DMS53 treated with DMSO at 0.1 percent for 48 hours (cell line): ENCODE results near the gene ANKRD2.
A peak's percentile ranks its signal among the peaks of the same experiment; 100 is the strongest.
"Not testable (repeated sequence)": the region's sequence is repeated elsewhere in the genome, so short reads cannot be mapped to it uniquely, and the experiment has no call there.

Experiments used
- DNase-seq: peaks from one replicate; lab custom pipeline; 2025; ENCODE audit not compliant: unreplicated experiment; lab: John Stamatoyannopoulos, UW

ANKRD2 gene, protein sequence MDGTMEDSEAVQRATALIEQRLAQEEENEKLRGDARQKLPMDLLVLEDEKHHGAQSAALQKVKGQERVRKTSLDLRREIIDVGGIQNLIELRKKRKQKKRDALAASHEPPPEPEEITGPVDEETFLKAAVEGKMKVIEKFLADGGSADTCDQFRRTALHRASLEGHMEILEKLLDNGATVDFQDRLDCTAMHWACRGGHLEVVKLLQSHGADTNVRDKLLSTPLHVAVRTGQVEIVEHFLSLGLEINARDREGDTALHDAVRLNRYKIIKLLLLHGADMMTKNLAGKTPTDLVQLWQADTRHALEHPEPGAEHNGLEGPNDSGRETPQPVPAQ

DNA sequence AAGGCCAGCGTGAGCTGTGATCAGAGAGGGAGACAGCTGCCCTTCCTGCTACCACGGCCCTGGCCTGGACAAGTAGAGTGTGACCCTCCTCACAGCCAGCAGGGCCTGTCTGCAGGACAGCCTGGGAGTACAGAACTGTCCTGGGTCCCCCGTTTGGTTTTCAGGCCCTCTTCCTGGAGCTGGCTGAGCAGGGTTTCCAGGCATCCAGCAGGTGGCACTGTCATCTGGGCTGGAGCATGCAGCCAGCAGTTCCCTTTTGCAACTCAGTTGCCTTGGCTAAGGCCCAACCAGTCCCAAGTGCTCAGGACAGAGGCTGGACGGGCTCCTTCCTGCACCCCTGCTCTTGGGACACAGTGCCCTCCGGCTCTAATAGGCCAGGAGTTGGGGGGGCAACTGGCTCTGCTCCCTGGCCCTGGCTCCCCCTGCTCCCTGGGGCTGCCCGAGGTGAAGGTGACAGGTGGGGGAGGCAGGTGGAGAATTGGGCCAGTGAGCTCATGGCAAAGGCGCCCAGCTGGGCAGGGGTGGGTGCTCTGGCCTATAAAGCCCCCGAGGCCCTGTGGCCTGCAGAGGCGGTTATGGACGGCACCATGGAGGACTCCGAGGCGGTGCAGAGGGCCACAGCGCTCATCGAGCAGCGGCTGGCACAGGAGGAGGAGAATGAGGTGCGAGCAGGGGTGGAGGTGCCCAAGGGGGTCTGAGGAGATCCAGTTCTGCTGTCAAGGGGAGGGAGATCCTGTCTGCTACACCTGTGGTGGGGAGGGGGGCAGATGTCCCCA, at the start of gene ANKRD2:
TSS of gene ANKRD2 (plus strand) at position 566 of the 776 bp plus-strand sequence. CDS start at position 576, 10 bp downstream.
- DNase-seq, result peak; percentile 74

DNA sequence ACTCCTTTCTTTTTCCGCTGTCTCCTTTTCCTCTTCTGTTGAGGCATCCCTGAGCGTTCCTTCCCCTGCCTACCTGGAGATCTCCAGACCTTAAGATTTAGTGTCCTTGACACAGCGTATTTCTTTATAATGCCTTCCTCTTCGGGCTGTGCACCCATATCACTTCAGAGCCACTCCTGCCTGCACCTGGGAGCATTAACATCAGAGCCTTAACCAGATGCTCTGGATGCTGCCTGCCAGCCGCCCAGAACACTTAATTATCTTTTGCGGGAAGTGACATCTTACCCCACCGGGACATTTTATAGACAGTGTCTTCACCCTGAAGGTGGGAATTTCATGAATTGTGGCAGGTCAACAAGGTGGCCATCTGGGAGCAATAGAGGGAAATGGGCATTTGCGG, 49.6 kb upstream of the ANKRD2 start:
- no peak for DNase-seq

DNA sequence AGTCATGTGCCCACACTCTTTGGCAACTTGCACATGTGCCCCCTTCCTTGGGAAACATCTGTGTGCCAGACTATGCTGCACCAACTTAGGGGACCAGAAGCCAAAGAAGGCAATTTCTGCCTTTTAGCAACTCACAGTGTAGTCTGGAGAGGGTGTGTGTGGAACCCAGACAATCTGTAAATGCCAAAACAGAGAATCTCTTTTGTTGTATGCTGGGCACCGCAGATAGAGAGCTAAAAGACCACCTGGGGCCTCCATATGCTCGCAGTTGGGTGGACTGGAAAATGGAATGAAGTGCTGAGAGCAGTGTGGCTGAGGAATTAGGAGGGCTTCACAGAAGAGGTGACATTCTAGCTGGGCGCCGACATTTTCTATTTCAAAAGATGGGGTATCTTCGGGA, 47.5 kb upstream of the ANKRD2 start:
- DNase-seq, result no peak

DNA sequence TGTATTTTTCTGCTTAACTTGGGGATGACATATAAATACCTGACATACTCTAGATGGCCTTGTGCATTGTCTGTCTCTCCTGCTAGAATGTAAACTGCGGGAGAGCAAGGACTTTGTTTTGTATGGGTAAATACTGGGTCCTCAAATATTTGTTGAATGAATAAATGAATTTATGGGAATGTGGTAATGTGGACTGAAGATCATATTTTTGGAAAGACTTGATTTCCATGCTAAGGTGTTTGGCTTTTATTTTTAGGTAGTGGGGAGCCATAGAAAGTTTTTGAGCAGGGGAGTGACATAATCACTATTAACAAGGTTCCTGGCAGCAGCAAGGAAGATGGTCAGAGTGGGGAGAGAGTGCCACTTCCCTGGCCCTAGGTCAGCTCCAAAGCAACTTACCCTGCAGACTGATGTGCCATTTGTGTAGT, 46.9 kb upstream of the ANKRD2 start:
- no peak for DNase-seq

DNA sequence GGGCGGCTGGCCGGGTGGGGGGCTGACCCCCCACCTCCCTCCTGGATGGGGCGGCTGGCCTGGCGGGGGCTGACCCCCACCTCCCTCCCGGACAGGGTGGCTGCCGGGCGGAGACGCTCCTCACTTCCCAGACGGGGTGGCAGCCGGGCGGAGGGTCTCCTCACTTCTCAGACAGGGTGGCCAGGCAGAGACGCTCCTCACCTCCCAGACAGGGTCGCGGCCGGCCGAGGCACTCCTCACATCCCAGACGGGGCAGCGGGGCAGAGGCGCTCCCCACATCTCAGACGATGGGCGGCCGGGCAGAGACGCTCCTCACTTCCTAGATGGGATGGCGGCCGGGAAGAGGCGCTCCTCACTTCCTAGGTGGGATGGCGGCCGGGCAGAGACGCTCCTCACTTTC, 43.7 kb upstream of the ANKRD2 start:
- not testable (repeated sequence) for DNase-seq

DNA sequence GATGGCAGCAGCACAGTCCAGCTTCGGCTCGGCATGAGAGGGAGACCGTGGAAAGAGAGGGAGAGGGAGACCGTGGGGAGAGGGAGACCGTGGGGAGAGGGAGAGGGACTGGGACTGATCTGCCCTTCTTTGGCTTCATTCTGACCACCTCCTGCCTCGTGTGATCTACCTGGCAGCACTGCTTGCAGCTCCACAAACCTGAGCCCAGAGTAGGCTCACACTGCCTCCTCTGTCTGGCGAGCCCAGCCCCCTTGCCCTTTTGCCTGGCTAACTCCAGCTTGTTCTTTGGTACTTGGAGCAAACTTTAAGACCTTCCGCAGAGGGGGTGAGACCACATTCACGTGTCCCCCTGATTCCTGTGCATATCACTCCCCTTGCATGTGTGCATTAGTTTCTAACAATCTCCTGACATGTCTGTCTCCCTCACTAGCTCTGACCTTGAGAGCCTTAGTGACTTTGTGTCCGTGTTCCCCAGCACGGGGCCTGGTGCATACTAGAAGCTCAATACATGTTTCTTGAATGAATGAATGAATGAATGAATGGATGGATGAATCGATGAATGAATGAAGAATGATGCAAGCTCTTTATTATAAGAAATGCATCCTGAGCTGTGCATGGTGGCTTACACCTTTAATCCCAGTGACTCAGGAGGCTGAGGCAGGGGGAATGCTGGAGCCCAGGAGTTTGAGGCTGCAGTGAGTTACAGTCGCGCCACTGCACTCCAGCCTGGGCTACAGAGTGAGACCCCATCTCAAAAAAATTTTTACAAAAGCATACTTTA, 42.7 kb upstream of the ANKRD2 start:
- no peak for DNase-seq

DNA sequence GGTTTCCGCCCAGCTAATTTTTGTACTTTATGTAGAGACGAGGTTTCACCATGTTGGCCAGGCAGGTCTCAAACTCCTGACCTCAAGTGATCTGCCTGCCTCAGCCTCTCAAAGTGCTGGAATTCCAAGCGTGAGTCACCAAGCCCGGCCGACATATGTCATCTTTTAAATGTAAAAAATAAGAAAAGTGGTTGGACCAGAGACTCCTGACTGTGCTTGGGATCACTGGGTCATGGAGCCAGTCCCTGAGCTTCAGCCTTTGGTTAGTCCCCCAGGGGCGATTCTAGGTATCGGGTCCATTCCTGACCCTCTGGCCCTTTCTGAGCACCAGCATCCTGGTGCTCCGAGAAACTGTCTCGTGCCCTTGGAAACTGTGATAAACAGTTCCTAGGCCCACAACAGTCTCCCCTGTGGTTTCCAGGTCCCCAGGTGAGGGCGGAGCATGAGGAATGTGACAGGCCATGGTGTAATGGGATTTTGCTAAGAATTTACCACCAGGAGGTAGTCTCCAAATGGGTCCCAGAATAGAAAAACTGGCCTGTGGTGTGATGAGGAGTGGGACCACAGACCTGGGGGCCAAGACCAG, 41.1 kb upstream of the ANKRD2 start:
- DNase-seq, result no peak

DNA sequence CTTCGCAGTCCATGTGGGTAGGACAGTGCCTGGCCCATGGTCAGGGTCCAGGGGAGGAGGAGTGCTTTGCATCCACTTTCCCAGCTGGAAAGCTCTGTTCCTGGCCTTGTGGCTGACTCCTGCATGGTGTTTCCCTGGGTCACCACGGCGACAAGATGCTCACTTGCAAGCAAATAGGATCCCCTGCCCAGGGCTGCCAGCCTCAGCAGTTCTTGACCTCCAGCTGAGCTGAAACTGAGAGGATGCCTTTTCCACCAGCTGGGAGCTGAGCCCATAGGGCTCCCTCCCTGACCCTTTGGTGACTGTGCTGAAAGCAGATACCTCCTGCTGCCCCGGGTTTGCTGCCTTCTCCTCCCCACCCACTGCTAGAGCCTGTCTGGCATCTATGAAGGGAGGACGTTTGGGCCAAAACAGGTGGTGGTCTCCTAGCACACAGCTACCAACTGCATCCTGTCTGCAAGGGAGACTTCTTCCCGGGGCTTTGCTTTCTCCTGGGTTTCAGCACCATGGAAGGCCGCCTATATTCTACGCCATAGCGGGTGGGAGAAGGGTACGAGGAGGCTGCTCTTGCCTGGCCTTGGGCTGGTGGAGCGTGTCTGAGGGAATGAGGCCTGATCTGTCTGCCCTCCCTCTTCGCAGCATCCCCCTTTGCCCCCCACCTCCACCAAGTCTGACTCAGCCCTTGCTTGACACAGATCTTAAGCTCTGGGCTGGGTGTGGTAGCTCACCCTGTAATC, 39.5 kb upstream of the ANKRD2 start:
- DNase-seq, result no peak

DNA sequence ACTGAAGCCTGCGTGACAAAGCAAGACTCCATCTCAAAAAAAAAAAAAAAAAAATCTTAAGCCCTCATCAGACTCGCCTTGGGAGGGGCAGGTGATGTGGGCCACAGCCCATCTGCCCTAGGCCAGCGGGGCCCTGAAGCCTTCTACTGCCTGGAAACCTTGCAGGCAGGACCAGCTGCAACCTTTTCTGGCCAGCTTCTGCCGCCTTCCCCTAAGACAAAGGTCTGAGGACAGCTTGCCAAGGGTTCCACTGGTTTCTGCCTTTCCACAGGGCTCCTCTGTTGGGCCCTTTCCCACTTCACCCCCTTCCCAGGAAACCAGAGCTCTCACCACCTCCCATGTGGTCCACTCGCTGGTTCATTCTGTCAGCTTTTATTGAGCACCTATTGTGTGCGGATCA, 38.7 kb upstream of the ANKRD2 start:
- no peak for DNase-seq

DNA sequence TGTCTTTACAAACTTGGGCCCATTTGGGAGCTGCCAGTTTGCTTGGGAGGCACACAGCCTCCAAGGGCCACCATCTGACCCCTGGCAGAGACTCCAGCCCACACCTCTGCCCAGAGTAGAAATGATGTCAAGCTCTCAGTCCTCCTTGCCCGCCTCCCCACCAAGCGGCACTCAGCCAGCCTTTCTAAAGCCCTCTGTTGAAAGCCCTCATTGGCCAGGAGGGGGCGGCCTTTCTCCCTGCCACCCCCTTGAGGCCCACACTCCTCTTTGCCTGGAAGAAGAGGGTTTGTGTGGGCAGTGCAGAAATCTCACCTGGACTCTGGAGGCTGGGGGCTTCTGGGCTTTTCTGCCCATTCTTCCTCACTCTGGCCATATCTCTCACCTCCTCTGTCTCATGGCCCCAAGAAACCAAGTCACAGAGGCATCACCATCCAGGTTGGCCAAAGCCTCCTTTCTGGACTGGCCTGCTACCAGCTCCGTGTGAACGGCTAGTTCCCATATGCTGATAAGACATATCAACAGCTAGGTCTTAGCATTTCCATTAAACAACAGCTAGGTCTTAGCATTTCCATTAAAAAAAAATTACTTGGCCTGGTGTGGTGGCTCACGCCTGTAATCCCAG, 37.7 kb upstream of the ANKRD2 start:
- DNase-seq, result no peak

DNA sequence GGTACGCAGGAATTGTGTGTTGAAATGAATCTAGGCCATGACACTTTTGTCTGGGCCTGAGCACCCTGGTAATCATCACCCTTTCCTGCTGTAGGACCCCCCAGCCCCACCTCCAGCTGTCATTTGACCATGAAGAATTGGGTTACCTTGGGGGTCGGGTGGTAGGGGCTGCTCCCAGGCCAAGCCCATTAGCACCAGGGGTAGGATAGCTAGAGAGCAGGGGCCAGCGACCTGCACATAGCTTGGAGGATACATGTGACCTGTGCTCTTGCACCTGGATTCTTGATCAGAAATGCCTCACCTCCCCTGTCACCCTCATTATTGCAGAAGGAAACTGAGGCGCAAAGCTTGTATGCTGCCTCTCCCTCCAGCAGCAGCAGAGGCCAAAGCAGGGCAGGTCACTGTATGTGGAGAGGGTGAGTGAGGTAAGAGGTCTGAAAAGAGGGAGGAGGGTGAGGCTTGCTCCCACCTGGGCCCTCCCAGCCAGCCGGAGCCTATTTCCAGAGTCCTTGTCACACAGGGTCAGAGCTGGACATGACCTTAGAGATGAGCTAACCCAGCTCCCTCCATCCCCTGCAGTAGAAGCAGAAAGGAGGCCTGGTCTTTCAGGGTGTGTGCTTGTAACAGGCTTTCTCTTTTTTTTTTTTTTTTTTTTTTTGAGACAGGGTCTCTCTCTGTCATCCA, 35.3 kb upstream of the ANKRD2 start:
- no peak for DNase-seq

DNA sequence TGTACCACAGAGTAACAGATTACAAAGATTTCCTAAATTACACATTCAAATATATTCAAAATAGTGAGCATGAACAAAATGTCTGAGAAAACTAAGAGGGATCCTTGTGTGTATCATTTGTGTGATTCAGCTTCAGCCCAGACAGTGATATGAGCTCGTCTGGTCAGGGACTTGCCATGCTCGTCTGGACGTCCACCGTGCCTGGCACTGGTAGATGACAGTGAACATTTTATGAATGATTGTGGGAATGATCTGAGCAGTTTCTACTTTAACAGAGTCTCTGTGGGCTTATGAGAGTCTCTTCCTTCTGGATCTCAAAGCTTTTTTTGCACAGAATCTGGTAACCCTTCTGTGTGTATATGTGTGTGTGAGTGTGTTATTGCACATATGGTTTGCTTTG, 34.2 kb upstream of the ANKRD2 start:
- DNase-seq, result no peak

DNA sequence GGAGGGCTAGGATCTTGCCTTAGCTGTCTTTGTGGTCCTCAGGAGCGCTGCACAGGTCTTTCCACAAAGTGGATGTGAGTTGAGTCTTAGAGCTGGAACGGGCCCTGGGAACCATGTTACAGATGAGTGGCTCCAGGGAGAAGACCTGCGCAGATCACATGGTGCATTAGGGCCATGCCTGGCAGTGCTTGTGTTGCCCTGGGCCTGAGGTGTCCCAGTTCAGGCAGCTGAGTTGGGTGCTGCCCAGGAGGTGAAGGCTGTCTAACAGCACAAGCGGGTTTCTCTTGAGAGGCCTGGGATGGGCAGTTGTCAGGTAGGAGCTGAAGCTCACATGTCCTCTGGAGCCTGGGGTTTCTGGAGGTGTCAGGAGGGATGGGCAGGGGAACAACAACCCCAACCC, 33.7 kb upstream of the ANKRD2 start:
- DNase-seq, result no peak

DNA sequence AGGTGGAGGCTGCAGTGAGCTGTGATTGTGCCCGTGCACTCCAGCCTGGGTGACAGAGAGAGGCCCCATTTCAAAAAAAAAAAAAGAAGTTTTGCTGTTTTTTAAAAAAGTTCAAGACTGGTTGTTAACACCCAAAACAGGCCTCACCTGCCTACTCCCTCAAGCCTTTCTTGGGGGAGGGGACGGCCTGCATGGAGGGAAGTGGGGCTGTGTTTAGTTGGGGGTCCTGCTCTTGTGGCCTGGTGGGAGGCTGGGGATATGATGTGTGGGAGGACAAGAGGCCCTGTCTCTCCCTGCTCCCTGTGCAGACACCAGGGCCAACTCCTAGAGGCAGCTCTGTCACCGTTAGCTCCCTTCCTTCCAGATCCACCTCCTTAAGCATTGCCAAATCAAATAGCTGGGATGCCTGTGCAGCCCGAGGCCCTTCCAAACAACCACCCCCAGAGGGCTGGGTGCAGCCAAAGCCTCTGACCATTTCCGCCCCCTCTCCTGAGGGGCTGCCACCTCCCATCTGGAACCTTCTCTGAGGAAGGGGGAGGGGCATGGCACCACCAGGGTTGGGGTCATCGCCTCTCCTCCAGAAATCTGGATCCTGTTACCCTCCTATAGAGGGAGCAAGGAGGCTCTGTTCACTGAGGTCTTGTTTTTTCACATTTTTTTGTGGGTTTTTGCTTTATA, 32.9 kb upstream of the ANKRD2 start:
- no peak for DNase-seq

DNA sequence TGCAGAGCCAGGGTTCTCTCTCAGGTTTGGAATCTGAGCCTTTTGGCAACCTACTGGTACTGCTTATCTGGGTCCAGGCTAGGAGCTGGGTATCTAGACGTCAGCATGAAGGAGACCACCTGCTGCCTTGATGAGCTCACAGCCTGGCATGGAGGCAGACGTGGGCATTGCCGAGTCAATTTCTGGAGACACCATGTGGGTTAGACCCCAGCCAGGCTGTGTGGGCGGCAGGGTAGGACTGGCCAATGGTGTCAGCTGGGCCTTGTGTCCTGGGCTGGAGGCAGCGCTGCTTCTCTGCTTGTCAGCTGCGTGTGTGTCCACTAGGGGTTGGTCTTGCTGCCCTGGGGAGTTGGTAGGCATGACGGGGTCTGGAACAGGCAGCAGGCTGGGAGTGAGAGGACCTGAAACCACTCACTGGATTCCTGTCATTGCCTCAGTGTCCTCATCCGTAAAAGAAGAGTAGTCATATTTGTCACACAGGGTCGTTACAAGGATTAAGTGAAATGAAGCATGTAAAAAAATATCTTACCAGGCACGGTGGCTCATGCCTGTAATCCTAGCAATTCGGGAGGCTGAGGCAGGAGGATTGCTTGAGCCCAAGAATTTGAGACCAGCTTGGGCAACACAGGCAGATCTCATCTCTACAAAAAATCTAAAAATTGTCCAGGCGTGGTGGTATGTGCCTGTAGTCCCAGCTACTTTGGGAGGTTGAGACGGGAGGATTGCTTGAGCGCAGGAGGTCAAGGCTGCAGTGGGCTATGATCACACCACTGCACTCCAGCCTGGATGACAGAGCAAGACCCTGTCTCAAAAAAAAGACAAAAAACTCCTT, 31.7 kb upstream of the ANKRD2 start:
- no peak for DNase-seq

DNA sequence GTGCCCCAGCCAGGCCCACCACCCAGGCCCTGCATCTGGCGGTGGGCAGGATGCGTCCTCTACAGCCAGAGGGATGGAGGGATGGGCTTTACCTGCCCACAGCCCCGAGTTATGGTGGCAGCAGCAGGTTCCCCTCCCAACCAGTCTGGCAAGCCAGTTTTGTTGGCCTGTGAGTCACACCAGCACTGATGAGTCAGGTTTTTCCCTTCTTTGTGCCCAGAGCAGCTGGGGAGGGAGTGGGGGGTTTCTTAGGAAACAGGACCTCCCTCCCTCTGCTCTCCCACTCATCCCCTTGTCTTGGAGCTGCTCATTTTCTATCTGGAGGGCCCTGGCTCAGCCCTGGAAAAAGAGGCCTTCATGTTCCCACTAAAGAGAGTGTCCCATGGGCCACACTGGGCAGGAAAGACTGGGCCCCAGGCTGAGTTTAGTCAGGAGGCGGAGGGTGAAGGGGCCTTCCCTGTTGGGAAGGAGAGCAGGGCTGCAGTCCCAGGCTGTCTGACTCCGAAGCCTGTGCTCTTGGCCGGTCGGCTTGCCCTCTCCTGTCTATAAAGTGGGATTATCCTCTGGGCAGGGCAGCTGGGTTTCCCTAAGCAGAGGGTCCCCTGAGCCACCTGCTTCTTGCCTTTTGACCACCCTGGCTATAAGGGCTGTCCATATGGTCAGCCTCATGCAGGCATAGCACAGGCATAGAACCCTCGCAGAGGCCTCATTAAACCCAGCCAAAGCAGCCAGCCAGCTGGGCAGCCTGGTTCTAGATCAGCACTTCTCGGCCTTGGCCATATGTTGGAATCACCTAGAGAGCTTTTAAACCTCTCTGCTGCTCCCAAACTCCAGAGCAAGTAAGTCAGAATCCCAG, 30.2 kb upstream of the ANKRD2 start:
- DNase-seq, result peak; percentile 89

DNA sequence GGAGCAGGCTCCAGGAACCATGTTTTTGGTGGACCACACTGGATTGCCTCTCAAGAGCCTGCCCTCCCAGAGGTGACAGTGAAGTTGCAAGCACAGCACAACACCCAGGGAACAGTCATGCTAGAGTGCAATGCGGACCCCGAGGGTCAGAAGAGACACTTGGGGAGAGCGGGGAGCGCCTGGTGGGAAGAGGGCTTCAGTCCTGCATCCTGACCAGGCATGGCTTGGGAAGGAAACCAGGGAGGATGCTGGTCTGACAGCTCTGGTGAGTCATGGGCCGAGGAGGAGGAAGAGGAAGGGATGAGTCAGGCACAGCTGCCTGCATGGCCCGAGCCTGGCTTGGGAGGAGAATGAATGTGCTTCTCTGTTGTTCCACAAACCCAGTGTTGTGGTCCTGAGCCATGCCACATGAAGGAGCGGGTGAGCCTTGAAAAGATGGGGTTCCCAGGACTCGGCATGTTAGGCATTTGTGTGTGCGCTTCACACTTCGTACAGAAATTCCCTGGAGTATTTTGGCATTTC, 29.5 kb upstream of the ANKRD2 start:
- DNase-seq, result peak; percentile 91
